ENCODE measurements around the gene FLII.

FLII gene

GRCh38 chr17:18245038-18245776 lies 13.3 kb downstream of the FLII start:
- H3K4me3 ChIP-seq (ENCODE audit: low read depth, low read length): no peak overlapping the region
- in situ Hi-C loops (cut with HindIII; ENCODE audit: low sequenced_read_pairs): no loop called here
- no peak for TF ChIP-seq CTCF (IDR thresholded peaks at IDR 0.05; ENCODE audit: low read depth, low read length)
- no peak for DNase-seq (ENCODE audit: low read depth, low spot score)

- H3K4me3 ChIP-seq (ENCODE audit: low read depth, low read length): no peak overlapping the region
- TF ChIP-seq CTCF (IDR thresholded peaks at IDR 0.05; ENCODE audit: low read depth, low read length): no peak
- no peak for DNase-seq (ENCODE audit: low read depth, low spot score)
- in situ Hi-C loops (cut with HindIII; ENCODE audit: low sequenced_read_pairs): no loop called here
These were observed 17.2 kb downstream of the FLII start for GRCh38 chr17:18241229-18241871.

- in situ Hi-C loops (cut with HindIII; ENCODE audit: low sequenced_read_pairs): no loop called here
- no peak for TF ChIP-seq CTCF (IDR thresholded peaks at IDR 0.05; ENCODE audit: low read depth, low read length)
- no peak overlapping the region for H3K4me3 ChIP-seq (ENCODE audit: low read depth, low read length)
- DNase-seq (ENCODE audit: low read depth, low spot score): no peak
These were observed 18.1 kb downstream of the FLII start for GRCh38 chr17:18240449-18240848.

GRCh38 chr17:18238299-18238698 lies 20.2 kb downstream of the FLII start:
- no peak for TF ChIP-seq CTCF (IDR thresholded peaks at IDR 0.05; ENCODE audit: low read depth, low read length)
- in situ Hi-C loops (cut with HindIII; ENCODE audit: low sequenced_read_pairs): no loop called here
- no peak overlapping the region for H3K4me3 ChIP-seq (ENCODE audit: low read depth, low read length)
- DNase-seq (ENCODE audit: low read depth, low spot score): no peak

GRCh38 chr17:18237461-18237860 lies 21.1 kb downstream of the FLII start:
- no peak for TF ChIP-seq CTCF (IDR thresholded peaks at IDR 0.05; ENCODE audit: low read depth, low read length)
- no peak overlapping the region for H3K4me3 ChIP-seq (ENCODE audit: low read depth, low read length)
- in situ Hi-C loops (cut with HindIII; ENCODE audit: low sequenced_read_pairs): no loop called here
- no peak for DNase-seq (ENCODE audit: low read depth, low spot score)

GRCh38 chr17:18236494-18236893 lies 22.0 kb downstream of the FLII start:
- TF ChIP-seq CTCF (IDR thresholded peaks at IDR 0.05; ENCODE audit: low read depth, low read length): no peak
- no peak for DNase-seq (ENCODE audit: low read depth, low spot score)
- in situ Hi-C loops (cut with HindIII; ENCODE audit: low sequenced_read_pairs): no loop called here
- H3K4me3 ChIP-seq (ENCODE audit: low read depth, low read length): no peak overlapping the region
